GM19023 (cell line): ENCODE results near the gene KIZ.

Experiments used
- ATAC-seq: cut with Tn5 transposase; IDR thresholded peaks from one replicate; pipeline ENCODE4 v1.9.1; 2021; ENCODE audit warnings: mild to moderate bottlenecking, moderate library complexity; ENCODE audit not compliant: unreplicated experiment

KIZ gene

GRCh38 chr20:21104466-21104761 is 21.5 kb upstream of the KIZ start:
- ATAC-seq = no peak

- ATAC-seq = no peak
Measured at GRCh38 chr20:21104921-21105320, 21.0 kb upstream of the KIZ start.

- ATAC-seq = no peak
Measured at GRCh38 chr20:21105429-21106170, 20.3 kb upstream of the KIZ start.

GRCh38 chr20:21106171-21107017 is 19.5 kb upstream of the KIZ start, which contains the start of gene LINC00237:
Gene LINC00237, minus strand, starts transcription at chr20:21106358.
- no peak for ATAC-seq

GRCh38 chr20:21109144-21109543 is 16.7 kb upstream of the KIZ start:
- ATAC-seq = no peak

GRCh38 chr20:21110811-21111210 is 15.1 kb upstream of the KIZ start:
- ATAC-seq = no peak

GRCh38 chr20:21111416-21111815 is 14.5 kb upstream of the KIZ start:
- ATAC-seq = no peak

- ATAC-seq = no peak
Measured at GRCh38 chr20:21113697-21114096, 12.2 kb upstream of the KIZ start.

GRCh38 chr20:21114584-21114983 is 11.3 kb upstream of the KIZ start:
- ATAC-seq = no peak

- ATAC-seq = no peak
Measured at GRCh38 chr20:21117521-21117920, 8.4 kb upstream of the KIZ start.

- ATAC-seq = no peak
Measured at GRCh38 chr20:21118138-21118537, 7.7 kb upstream of the KIZ start.

- no peak for ATAC-seq
Measured at GRCh38 chr20:21118782-21119181, 7.1 kb upstream of the KIZ start.

GRCh38 chr20:21124190-21124589 is 1.7 kb upstream of the KIZ start:
- ATAC-seq = no peak

- peak; percentile 19 for ATAC-seq
Measured at GRCh38 chr20:21125072-21125848, 622 bp upstream of the KIZ start.

- ATAC-seq = no peak
Measured at GRCh38 chr20:21126581-21126870, 644 bp downstream of the KIZ start.

- no peak for ATAC-seq
Measured at GRCh38 chr20:21127201-21127981, 1.5 kb downstream of the KIZ start.

GRCh38 chr20:21129861-21130260 is 4.0 kb downstream of the KIZ start:
- ATAC-seq = no peak

GRCh38 chr20:21133404-21133803 is 7.5 kb downstream of the KIZ start:
- ATAC-seq = no peak

GRCh38 chr20:21133917-21134622 is 8.2 kb downstream of the KIZ start:
- no peak for ATAC-seq

- ATAC-seq = no peak
Measured at GRCh38 chr20:21134883-21135493, 9.1 kb downstream of the KIZ start.
